ENCODE results near the gene TPK1.

- TF ChIP-seq, protein P1, sequence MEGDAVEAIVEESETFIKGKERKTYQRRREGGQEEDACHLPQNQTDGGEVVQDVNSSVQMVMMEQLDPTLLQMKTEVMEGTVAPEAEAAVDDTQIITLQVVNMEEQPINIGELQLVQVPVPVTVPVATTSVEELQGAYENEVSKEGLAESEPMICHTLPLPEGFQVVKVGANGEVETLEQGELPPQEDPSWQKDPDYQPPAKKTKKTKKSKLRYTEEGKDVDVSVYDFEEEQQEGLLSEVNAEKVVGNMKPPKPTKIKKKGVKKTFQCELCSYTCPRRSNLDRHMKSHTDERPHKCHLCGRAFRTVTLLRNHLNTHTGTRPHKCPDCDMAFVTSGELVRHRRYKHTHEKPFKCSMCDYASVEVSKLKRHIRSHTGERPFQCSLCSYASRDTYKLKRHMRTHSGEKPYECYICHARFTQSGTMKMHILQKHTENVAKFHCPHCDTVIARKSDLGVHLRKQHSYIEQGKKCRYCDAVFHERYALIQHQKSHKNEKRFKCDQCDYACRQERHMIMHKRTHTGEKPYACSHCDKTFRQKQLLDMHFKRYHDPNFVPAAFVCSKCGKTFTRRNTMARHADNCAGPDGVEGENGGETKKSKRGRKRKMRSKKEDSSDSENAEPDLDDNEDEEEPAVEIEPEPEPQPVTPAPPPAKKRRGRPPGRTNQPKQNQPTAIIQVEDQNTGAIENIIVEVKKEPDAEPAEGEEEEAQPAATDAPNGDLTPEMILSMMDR (IDR thresholded peaks at IDR 0.05; ENCODE audit: low read depth, low read length) = no peak
- TF ChIP-seq POLR2A (IDR thresholded peaks at IDR 0.05; ENCODE audit: extremely low read depth, insufficient read length) = no peak
- TF ChIP-seq MAX (IDR thresholded peaks at IDR 0.05; ENCODE audit: low read depth, low read length) = no peak
These were observed 125.1 kb downstream of the TPK1 start for GRCh38 chr7:144710791-144711190.

All from NB4 (cell line).